ENCODE results near the gene ITCH.

- no peak for TF ChIP-seq CTCF (IDR thresholded peaks at IDR 0.05)
- TF ChIP-seq POLR2A (IDR thresholded peaks at IDR 0.05): no peak
Observed at GRCh38 chr20:34365765-34366213, 2.7 kb downstream of the ITCH start.
